WERI-Rb-1 (cell line): Measurements from ENCODE around the gene AQP3.
A peak's percentile ranks its signal among the peaks of the same experiment; 100 is the strongest.
"Not testable (repeated sequence)": the region's sequence is repeated elsewhere in the genome, so short reads cannot be mapped to it uniquely, and the experiment has no call there.

Experiments
- DNase-seq: peaks from one replicate; pipeline ENCODE4 v3.0.0-alpha.2; 2020
- H3K27ac ChIP-seq: fragments of 250-450 bp; sonication (Bioruptor Pico); 2 replicates; pipeline ENCODE4 v1.5.1; 2020; ENCODE audit warnings: mild to moderate bottlenecking, moderate library complexity
- H3K27me3 ChIP-seq: fragments of 250-450 bp; sonication (Bioruptor Pico); 2 replicates; pipeline ENCODE4 v1.5.1; 2021; ENCODE audit warnings: mild to moderate bottlenecking, low read depth, moderate library complexity; ENCODE audit not compliant: insufficient read depth, severe bottlenecking
- H3K36me3 ChIP-seq: fragments of 250-450 bp; sonication (Bioruptor Pico); 2 replicates; pipeline ENCODE4 v1.5.1; 2020; ENCODE audit warnings: mild to moderate bottlenecking, moderate library complexity
- H3K4me3 ChIP-seq: 2 replicates; pipeline ENCODE4 v1.5.1; 2011; ENCODE audit warnings: low read depth, mild to moderate bottlenecking, control low read depth, low read length
- H3K9me3 ChIP-seq: fragments of 250-450 bp; sonication (Bioruptor Pico); 2 replicates; pipeline ENCODE4 v1.5.1; 2021; ENCODE audit warnings: mild to moderate bottlenecking, moderate library complexity; ENCODE audit not compliant: severe bottlenecking
- TF ChIP-seq, protein P1 (sequence below): IDR thresholded peaks from 2 replicates; pipeline ENCODE4 v1.5.1; 2011; ENCODE audit warnings: low read depth, mild to moderate bottlenecking, control low read depth, inconsistent platforms, low read length

Gene AQP3

DNA sequence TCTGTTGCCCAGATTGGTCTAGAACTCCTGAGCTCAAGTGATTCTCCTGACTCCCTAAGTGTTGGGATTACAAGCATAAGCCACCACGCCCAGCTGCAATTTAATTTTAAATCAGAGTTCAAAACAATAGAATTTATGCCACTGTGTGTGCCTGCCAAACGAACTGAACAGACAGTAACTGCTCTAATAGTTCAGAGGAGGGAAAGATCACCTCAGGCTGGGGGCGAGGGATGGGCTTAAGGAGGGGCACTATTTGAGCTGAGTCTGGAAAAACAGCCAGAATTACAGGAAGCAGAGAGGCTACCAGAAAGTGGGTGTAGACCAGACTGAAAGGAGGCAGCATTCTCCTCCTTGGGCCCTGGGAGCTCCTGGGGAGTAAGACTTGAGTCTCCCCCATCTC is 14.1 kb upstream of the AQP3 start:
- Histone ChIP-seq H3K27ac (no peak overlapping the region), H3K4me3 (no peak overlapping the region), H3K9me3 (no peaks in the 10 kb centered on the region), H3K36me3 (peaks cover 56% of the 10 kb centered on the region), H3K27me3 (no peaks in the 10 kb centered on the region)
- TF ChIP-seq, protein P1, sequence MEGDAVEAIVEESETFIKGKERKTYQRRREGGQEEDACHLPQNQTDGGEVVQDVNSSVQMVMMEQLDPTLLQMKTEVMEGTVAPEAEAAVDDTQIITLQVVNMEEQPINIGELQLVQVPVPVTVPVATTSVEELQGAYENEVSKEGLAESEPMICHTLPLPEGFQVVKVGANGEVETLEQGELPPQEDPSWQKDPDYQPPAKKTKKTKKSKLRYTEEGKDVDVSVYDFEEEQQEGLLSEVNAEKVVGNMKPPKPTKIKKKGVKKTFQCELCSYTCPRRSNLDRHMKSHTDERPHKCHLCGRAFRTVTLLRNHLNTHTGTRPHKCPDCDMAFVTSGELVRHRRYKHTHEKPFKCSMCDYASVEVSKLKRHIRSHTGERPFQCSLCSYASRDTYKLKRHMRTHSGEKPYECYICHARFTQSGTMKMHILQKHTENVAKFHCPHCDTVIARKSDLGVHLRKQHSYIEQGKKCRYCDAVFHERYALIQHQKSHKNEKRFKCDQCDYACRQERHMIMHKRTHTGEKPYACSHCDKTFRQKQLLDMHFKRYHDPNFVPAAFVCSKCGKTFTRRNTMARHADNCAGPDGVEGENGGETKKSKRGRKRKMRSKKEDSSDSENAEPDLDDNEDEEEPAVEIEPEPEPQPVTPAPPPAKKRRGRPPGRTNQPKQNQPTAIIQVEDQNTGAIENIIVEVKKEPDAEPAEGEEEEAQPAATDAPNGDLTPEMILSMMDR = no peak
- DNase-seq = no peak

DNA sequence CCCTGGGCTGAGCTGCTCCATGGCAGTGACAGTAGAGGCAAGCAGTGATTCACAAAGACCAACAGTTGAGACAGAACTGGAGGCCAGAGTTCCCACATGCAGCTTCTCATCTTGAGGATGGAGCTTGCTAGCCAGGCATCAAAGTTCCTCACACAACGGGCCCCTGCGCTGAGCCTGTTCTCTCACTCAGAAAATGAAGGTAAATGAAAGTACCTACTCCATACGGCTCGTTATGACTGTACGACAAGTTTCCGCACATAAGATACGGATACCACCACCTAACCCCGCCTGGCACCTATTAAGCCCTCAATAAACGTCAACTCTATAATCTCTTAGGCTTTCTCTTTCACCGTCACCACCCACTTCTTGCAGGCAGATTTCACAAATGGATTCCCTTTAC is 13.5 kb upstream of the AQP3 start:
- no peak overlapping the region for H3K4me3 ChIP-seq
- no peak overlapping the region for H3K27ac ChIP-seq
- H3K27me3 ChIP-seq = no peaks in the 10 kb centered on the region
- no peak for DNase-seq
- peaks cover 49% of the 10 kb centered on the region for H3K36me3 ChIP-seq
- H3K9me3 ChIP-seq = no peaks in the 10 kb centered on the region
- TF ChIP-seq, protein P1 = no peak

DNA sequence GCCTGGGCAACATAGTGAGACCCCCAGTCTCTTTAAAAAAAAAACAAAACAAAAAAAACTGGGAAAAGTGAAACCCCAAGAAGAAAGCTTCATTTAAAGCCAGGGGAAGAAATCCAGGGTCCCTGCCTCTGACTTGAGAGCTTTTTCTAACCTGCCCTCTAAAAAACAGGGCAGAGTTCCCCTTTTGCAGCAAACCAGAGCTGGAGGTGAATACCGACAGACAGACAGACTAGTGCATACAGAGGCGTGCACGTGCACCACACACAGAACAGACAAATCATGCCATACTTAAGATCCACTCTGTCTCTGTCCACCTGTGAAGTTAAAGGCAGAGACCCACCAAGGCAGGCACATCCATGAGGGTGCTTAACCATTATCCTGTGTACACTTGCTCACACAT is 11.7 kb upstream of the AQP3 start:
- DNase-seq = no peak
- Histone ChIP-seq H3K36me3 (peaks cover 32% of the 10 kb centered on the region), H3K9me3 (no peaks in the 10 kb centered on the region), H3K27me3 (no peaks in the 10 kb centered on the region), H3K4me3 (no peak overlapping the region), H3K27ac (no peak overlapping the region; the same call in 1 of the 2 replicates)
- TF ChIP-seq, protein P1 = no peak

DNA sequence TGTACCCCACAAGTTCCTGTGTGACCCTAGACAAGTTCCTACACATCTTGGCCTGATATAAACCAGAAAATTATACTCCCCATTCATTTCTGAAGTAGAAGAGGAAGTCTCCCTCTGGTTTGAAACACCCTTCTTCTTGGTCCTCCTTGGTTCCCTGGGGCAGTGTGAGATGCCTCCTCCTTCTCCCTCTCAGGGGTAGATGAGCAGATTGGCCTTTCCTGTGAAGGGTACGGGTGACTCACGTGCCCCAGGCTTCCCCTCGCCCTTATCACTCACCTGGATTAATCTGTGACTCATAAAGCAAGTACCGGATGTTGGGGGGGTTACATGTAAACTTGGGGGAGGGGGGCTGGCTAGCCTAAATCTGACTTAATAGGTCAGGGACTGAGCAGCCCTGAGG is 11.1 kb upstream of the AQP3 start:
- peak; percentile 53 for DNase-seq
- no peaks in the 10 kb centered on the region for H3K9me3 ChIP-seq
- H3K36me3 ChIP-seq = peaks cover 25% of the 10 kb centered on the region
- TF ChIP-seq, protein P1 = no peak
- H3K4me3 ChIP-seq = no peak overlapping the region
- H3K27me3 ChIP-seq = no peaks in the 10 kb centered on the region
- no peak overlapping the region for H3K27ac ChIP-seq

DNA sequence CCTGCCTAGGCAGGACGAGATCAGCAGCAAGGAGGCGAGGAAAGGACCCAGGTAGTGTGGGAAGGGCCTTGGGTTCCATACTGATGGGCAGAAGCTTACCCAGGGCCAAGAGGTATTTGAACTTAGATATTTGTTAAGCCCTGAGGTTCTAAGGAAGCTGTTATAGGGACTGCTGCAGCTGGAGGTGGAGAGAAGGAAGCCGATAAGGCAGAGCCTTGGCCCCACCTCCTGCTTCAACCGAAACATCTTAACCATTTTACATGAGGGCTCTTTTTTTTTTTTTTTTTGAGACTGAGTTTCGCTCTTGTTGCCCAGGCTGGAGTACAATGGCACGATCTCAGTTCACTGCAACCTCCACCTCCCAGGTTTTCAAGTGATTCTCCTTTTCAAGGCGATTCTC is 8.6 kb upstream of the AQP3 start:
- Histone ChIP-seq H3K4me3 (no peak overlapping the region), H3K9me3 (no peaks in the 10 kb centered on the region), H3K27me3 (no peaks in the 10 kb centered on the region), H3K27ac (no peak overlapping the region), H3K36me3 (peaks cover 3% of the 10 kb centered on the region; the same call in 1 of the 2 replicates)
- no peak for DNase-seq
- TF ChIP-seq, protein P1 = no peak

DNA sequence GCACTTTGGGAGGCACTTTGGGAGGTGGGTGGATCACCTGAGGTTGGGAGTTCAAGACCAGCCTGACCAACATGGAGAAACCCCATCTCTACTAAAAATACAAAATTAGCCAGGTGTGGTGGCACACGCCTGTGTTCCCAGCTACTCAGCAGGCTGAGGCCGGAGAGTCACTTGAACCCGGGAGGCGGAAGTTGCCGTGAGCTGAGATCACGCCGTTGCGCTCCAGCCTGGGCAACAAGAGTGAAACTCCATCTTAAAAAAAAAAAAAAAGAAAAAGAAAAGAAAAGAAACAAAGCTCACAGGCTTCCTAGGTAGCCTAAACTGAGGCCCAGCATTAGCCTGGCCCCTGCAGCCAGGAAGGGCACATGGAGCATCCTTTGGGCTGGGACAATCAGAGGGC is 8.1 kb upstream of the AQP3 start:
- H3K27ac ChIP-seq, H3K4me3 ChIP-seq, H3K9me3 ChIP-seq, DNase-seq, H3K27me3 ChIP-seq, H3K36me3 ChIP-seq: not testable (repeated sequence)

DNA sequence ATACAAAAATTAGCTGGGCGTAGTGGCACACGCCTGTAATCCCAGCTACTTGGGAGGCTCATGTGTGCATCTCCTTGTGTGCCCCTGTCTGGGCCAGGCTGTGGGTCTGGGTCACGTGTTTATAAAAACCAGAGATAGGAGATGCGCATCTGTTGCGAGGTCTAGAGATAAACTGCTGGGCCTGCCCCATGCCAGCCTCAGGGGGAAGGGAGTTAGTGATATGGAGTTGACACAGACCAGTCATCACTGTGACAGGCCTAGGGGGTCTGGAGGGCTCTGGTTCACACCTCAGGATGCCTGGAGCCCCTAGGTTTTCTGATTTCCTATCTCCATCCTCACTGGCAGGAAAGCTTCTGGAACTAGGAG is 7.3 kb upstream of the AQP3 start:
- not testable (repeated sequence) for H3K27me3 ChIP-seq, H3K4me3 ChIP-seq, H3K27ac ChIP-seq, H3K9me3 ChIP-seq, H3K36me3 ChIP-seq, DNase-seq
